Femur (tissue), 1 donor: ENCODE measurements around the gene MRTFA.
A peak's percentile ranks its signal among the peaks of the same experiment; 100 is the strongest.

Source experiments
- DNase-seq: peaks from one replicate; pipeline ENCODE4 v3.0.0-alpha.2; 2017

MRTFA gene

GRCh38 chr22:40452730-40453487 is 183.6 kb downstream of the MRTFA start:
- no peak for DNase-seq

- DNase-seq = no peak
These were observed 185.3 kb downstream of the MRTFA start for GRCh38 chr22:40451210-40451609.

- DNase-seq = no peak
These were observed 185.9 kb downstream of the MRTFA start for GRCh38 chr22:40450616-40451015.

- DNase-seq = peak; percentile 39
These were observed 186.9 kb downstream of the MRTFA start for GRCh38 chr22:40449676-40450035.

GRCh38 chr22:40446203-40446602 is 190.3 kb downstream of the MRTFA start:
- DNase-seq = no peak

- no peak for DNase-seq
These were observed 192.2 kb downstream of the MRTFA start for GRCh38 chr22:40444178-40444831.

GRCh38 chr22:40443732-40444131 is 192.8 kb downstream of the MRTFA start:
- DNase-seq = no peak

GRCh38 chr22:40441761-40442390 is 194.6 kb downstream of the MRTFA start:
- DNase-seq = no peak

- DNase-seq = no peak
These were observed 199.8 kb downstream of the MRTFA start for GRCh38 chr22:40436505-40437431.

- peak; percentile 28 for DNase-seq
These were observed 201.8 kb downstream of the MRTFA start for GRCh38 chr22:40434745-40435144.

- no peak for DNase-seq
These were observed 202.4 kb downstream of the MRTFA start for GRCh38 chr22:40434106-40434505.

GRCh38 chr22:40433416-40434090 is 203.0 kb downstream of the MRTFA start:
- DNase-seq = no peak

- DNase-seq = no peak
These were observed 203.9 kb downstream of the MRTFA start for GRCh38 chr22:40432625-40433024.

GRCh38 chr22:40432157-40432556 is 204.4 kb downstream of the MRTFA start:
- no peak for DNase-seq

- no peak for DNase-seq
These were observed 205.5 kb downstream of the MRTFA start for GRCh38 chr22:40430991-40431390.

GRCh38 chr22:40429481-40429880 is 207.0 kb downstream of the MRTFA start:
- no peak for DNase-seq

- DNase-seq = no peak
These were observed 207.7 kb downstream of the MRTFA start for GRCh38 chr22:40428796-40429195.

- DNase-seq = peak; percentile 50
These were observed 209.8 kb downstream of the MRTFA start for GRCh38 chr22:40426594-40427333.

GRCh38 chr22:40425082-40425481 is 211.4 kb downstream of the MRTFA start:
- no peak for DNase-seq

- DNase-seq = no peak
These were observed 212.5 kb downstream of the MRTFA start for GRCh38 chr22:40423882-40424640.

GRCh38 chr22:40423310-40423688 is 213.2 kb downstream of the MRTFA start:
- DNase-seq = peak; percentile 55
